SU-DHL-6 (cell line): ENCODE results near the gene CAP2.

Experiments used
- EZH2phosphoT487 ChIP-seq: fragments of 200-600 bp; sonication (generic), shearing (Covaris generic); conservative IDR thresholded peaks from 2 replicates; pipeline ENCODE4 v1.6.1; 2018; ENCODE audit warnings: mild to moderate bottlenecking, antibody characterized with exemption, low read length, moderate library complexity, mixed read lengths
- TF ChIP-seq, protein P1 (sequence below): fragments of 200-600 bp; sonication (generic); IDR thresholded peaks from one replicate; pipeline ENCODE4 v1.5.1; 2017; ENCODE audit warnings: antibody characterized with exemption, mild to moderate bottlenecking, low read length, moderate library complexity; ENCODE audit not compliant: insufficient read depth, poor library complexity, severe bottlenecking

DNA sequence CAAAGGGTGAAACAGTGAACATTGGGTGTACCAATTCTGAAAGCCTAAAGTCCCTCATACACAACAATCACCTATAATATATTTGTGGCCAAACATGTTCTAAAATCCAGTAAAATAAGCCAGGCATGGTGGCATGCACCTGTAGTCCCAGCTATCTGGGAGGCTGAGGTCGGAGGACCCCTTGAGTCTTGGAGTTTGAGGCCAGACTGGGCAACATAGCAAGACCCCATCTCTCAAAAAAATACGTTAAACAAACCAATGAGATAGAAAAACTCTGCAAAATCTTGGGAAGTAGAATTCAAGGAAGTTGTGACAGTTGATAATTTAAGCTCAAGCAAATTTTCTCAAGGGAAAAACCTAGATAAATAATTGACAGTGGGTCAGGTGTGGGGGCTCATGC, 92.6 kb downstream of the CAP2 start:
- TF ChIP-seq, protein P1, sequence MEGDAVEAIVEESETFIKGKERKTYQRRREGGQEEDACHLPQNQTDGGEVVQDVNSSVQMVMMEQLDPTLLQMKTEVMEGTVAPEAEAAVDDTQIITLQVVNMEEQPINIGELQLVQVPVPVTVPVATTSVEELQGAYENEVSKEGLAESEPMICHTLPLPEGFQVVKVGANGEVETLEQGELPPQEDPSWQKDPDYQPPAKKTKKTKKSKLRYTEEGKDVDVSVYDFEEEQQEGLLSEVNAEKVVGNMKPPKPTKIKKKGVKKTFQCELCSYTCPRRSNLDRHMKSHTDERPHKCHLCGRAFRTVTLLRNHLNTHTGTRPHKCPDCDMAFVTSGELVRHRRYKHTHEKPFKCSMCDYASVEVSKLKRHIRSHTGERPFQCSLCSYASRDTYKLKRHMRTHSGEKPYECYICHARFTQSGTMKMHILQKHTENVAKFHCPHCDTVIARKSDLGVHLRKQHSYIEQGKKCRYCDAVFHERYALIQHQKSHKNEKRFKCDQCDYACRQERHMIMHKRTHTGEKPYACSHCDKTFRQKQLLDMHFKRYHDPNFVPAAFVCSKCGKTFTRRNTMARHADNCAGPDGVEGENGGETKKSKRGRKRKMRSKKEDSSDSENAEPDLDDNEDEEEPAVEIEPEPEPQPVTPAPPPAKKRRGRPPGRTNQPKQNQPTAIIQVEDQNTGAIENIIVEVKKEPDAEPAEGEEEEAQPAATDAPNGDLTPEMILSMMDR: no peak
- TF ChIP-seq EZH2phosphoT487: no peak
